GM06990 (cell line): Measurements from ENCODE around the gene VIT.

ENCODE experiments used
- DNase-seq: peaks from one replicate; pipeline ENCODE4 v3.0.0-alpha.2; 2011; ENCODE audit not compliant: insufficient read length; ENCODE audit errors: extremely low read depth
- H3K27me3 ChIP-seq: replicated peaks from 2 replicates; pipeline ENCODE4 v1.6.0; 2011; ENCODE audit warnings: low read length; ENCODE audit not compliant: control insufficient read depth, insufficient read depth
- H3K36me3 ChIP-seq: 2 replicates; pipeline ENCODE4 v1.5.1; 2011; ENCODE audit warnings: low read length; ENCODE audit not compliant: control insufficient read depth, insufficient read depth
- H3K4me3 ChIP-seq: replicated peaks from 2 replicates; pipeline ENCODE4 v1.5.1; 2011; ENCODE audit warnings: low read depth, mild to moderate bottlenecking, control low read depth, low read length
- TF ChIP-seq, protein P1 (sequence below): IDR thresholded peaks from 2 replicates; pipeline ENCODE4 v1.5.1; 2011; ENCODE audit warnings: low read length, control low read depth, mild to moderate bottlenecking, inconsistent platforms; ENCODE audit not compliant: insufficient read depth, poor library complexity, severe bottlenecking

The VIT gene

DNA sequence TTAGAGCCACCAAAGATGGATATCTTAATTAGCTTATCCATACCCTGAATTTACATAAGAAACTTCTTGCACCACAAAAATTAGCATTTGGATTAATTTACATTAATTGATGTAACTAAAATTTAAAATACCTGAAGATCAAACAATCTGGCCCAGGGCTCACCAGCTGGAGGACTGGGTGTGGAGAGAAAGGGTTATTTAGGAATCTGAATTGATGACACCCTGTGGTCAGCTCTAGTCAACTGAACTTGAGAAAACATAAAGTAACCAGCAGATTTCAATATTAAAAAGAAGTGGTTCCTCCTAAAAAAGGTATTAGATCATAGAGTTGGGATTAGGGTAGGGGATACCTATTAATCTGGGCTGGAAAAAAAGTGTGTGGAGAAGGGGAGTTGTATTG lies 147.3 kb downstream of the VIT start:
- Histone ChIP-seq H3K27me3 (no peaks in the 10 kb centered on the region), H3K4me3 (no peak overlapping the region), H3K36me3 (no peaks in the 10 kb centered on the region; the same call in 1 of the 2 replicates)
- TF ChIP-seq, protein P1, sequence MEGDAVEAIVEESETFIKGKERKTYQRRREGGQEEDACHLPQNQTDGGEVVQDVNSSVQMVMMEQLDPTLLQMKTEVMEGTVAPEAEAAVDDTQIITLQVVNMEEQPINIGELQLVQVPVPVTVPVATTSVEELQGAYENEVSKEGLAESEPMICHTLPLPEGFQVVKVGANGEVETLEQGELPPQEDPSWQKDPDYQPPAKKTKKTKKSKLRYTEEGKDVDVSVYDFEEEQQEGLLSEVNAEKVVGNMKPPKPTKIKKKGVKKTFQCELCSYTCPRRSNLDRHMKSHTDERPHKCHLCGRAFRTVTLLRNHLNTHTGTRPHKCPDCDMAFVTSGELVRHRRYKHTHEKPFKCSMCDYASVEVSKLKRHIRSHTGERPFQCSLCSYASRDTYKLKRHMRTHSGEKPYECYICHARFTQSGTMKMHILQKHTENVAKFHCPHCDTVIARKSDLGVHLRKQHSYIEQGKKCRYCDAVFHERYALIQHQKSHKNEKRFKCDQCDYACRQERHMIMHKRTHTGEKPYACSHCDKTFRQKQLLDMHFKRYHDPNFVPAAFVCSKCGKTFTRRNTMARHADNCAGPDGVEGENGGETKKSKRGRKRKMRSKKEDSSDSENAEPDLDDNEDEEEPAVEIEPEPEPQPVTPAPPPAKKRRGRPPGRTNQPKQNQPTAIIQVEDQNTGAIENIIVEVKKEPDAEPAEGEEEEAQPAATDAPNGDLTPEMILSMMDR: no peak
- DNase-seq: no peak

DNA sequence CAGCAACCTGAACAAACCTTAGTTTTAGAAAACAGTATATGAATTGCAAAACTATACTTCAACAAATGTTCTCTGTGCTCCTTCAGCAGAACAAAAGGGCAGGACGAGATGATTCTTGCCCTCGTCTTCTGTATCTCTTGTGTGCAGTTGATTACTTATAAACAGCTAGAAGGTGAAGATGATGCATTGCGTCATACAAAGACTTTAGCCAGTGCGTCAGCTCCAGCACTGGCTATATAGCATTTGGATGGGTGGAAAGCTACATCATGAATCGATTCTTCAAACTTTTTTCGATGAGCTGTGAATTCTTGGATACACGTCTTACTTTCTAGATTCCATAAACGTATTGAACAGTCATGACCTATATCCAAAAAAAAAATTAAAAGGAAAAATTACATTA lies 152.8 kb downstream of the VIT start:
- H3K36me3 ChIP-seq: peaks cover 2% of the 10 kb centered on the region
- no peak for DNase-seq
- no peaks in the 10 kb centered on the region for H3K27me3 ChIP-seq
- H3K4me3 ChIP-seq: no peak overlapping the region
- TF ChIP-seq, protein P1: no peak

DNA sequence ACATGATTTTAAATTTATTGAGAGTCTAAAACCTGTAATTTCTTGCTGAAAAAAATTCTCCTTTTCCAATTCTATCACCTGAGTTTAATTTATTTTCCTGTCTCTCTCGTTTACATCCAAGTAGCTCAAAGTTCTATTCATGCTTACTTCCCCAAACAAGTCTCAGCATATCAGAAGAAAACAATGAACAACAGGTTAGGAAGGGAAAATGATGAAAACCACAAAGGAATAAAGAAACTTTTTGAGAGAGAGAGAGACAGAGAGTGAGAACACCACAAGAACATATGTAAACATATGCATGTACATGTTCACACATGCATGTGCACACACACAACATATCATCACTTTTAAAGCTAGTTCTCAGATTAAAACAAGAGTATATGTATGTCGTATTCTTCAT lies 157.7 kb downstream of the VIT start:
- TF ChIP-seq, protein P1: no peak
- H3K4me3 ChIP-seq: no peak overlapping the region
- no peak for DNase-seq
- H3K36me3 ChIP-seq: no peaks in the 10 kb centered on the region; the same call in 1 of the 2 replicates
- H3K27me3 ChIP-seq: no peaks in the 10 kb centered on the region

GRCh38 chr2:36855429-36855828 lies 158.9 kb downstream of the VIT start:
- TF ChIP-seq, protein P1: no peak
- no peaks in the 10 kb centered on the region for H3K27me3 ChIP-seq
- no peak for DNase-seq
- H3K36me3 ChIP-seq: no peaks in the 10 kb centered on the region; the same call in 1 of the 2 replicates
- H3K4me3 ChIP-seq: no peak overlapping the region

- DNase-seq: no peak
- Histone ChIP-seq H3K27me3 (no peaks in the 10 kb centered on the region), H3K36me3 (no peaks in the 10 kb centered on the region), H3K4me3 (no peak overlapping the region)
- TF ChIP-seq, protein P1: no peak
Measured at GRCh38 chr2:36857713-36858112, 161.2 kb downstream of the VIT start.
